Neural progenitor cell (in vitro differentiated cells): ENCODE measurements around the gene ADI1.
"Not testable (repeated sequence)": the region's sequence is repeated elsewhere in the genome, so short reads cannot be mapped to it uniquely, and the experiment has no call there.

ENCODE experiments used
- CTCF ChIP-seq: fragments of 200-600 bp; sonication (generic); IDR thresholded peaks from 2 replicates; pipeline ENCODE4 v1.5.1; 2017; ENCODE audit warnings: antibody characterized with exemption, mild to moderate bottlenecking
- EZH2 ChIP-seq: fragments of 200-600 bp; sonication (generic); IDR thresholded peaks from 2 replicates; pipeline ENCODE4 v1.6.1; 2017; ENCODE audit warnings: antibody characterized with exemption, mild to moderate bottlenecking, moderate library complexity
- EZH2phosphoT487 ChIP-seq: fragments of 200-600 bp; sonication (generic); IDR thresholded peaks from 2 replicates; pipeline ENCODE4 v1.6.1; 2017; ENCODE audit warnings: antibody characterized with exemption

- not testable (repeated sequence) for TF ChIP-seq CTCF, EZH2, EZH2phosphoT487
These were observed 3.9 kb downstream of the ADI1 start for GRCh38 chr2:3515438-3515837.
